ENCODE results near the gene PABPN1L.

DNA sequence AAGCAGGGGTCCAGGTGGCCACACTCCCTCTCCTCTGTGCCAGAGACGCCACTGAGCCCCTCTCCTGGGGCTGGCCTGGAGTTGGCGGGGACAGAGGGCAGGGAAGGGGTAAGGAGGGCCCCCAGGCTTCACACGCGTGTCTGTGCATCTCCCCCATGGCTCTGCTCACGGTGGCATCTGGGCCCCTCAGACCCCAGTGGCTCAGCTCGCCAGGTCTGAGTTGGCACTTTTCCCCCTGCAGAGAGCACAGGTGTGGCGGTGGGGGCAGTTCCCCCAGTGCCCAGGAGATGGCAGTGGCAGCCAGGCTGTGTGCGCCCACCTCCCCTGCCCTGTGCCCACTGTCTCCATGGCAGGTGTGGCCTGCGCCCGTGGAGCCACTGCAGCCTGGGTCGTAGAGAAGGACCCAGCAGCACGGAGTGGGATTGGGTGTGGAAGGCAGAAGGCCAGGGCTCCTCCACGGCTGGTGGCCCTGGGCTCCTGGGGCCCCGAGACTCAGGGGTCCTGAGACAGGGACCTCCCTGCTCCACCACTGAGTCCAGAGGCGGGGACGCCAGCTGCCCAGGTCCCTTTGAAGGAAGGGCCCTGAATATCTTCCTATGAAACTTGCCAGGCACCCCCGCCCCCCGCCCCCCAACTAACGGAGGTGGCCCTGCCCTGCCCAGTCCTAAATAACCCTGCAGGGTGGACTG is 50.4 kb downstream of the PABPN1L start:
- TF ChIP-seq EZH2phosphoT487 (IDR thresholded peaks at IDR 0.05; ENCODE audit: low read length) (no peak), EZH2 (optimal IDR thresholded peaks at IDR 0.05; ENCODE audit: low read depth, low read length) (no peak)
- TF ChIP-seq, protein P1, sequence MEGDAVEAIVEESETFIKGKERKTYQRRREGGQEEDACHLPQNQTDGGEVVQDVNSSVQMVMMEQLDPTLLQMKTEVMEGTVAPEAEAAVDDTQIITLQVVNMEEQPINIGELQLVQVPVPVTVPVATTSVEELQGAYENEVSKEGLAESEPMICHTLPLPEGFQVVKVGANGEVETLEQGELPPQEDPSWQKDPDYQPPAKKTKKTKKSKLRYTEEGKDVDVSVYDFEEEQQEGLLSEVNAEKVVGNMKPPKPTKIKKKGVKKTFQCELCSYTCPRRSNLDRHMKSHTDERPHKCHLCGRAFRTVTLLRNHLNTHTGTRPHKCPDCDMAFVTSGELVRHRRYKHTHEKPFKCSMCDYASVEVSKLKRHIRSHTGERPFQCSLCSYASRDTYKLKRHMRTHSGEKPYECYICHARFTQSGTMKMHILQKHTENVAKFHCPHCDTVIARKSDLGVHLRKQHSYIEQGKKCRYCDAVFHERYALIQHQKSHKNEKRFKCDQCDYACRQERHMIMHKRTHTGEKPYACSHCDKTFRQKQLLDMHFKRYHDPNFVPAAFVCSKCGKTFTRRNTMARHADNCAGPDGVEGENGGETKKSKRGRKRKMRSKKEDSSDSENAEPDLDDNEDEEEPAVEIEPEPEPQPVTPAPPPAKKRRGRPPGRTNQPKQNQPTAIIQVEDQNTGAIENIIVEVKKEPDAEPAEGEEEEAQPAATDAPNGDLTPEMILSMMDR (IDR thresholded peaks at IDR 0.05; ENCODE audit: low read length) = peak; percentile 67

Measured in MM.1S (cell line).